Fibroblast of lung (primary cell): ENCODE data around the gene KTN1.

Experiments
- EZH2 ChIP-seq: IDR thresholded peaks from 2 replicates; pipeline ENCODE4 v1.5.1; 2012; ENCODE audit warnings: low read length, control low read depth, mild to moderate bottlenecking; ENCODE audit errors: missing control alignments
- TF ChIP-seq, protein P1 (sequence below), 2 donors: IDR thresholded peaks in 1 of 2; conservative IDR thresholded peaks in 1 of 2; 1 replicate in 1 of 2; 2 replicates in 1 of 2; pipeline ENCODE4 v1.5.1; 2011 to 2012; ENCODE audit warnings: low read length in 2 of 2, control low read depth in 1 of 2, inconsistent platforms in 1 of 2, low read depth in 1 of 2, mild to moderate bottlenecking in 1 of 2

- TF ChIP-seq, protein P1, sequence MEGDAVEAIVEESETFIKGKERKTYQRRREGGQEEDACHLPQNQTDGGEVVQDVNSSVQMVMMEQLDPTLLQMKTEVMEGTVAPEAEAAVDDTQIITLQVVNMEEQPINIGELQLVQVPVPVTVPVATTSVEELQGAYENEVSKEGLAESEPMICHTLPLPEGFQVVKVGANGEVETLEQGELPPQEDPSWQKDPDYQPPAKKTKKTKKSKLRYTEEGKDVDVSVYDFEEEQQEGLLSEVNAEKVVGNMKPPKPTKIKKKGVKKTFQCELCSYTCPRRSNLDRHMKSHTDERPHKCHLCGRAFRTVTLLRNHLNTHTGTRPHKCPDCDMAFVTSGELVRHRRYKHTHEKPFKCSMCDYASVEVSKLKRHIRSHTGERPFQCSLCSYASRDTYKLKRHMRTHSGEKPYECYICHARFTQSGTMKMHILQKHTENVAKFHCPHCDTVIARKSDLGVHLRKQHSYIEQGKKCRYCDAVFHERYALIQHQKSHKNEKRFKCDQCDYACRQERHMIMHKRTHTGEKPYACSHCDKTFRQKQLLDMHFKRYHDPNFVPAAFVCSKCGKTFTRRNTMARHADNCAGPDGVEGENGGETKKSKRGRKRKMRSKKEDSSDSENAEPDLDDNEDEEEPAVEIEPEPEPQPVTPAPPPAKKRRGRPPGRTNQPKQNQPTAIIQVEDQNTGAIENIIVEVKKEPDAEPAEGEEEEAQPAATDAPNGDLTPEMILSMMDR (conservative IDR thresholded peaks at IDR 0.05 in 1 of 2, IDR thresholded peaks at IDR 0.05 in 1 of 2; ENCODE audit: low read depth in 1 of 2, low read length in 2 of 2): no peak
- TF ChIP-seq EZH2: no peak
Observed at GRCh38 chr14:55638665-55639064, 58.7 kb downstream of the KTN1 start.
